MM.1S (cell line): ENCODE measurements around the gene GAS7.

Experiments
- DNase-seq: peaks from one replicate; pipeline ENCODE4 v3.0.0-alpha.2; 2015
- H2AFZ ChIP-seq: fragments of 300-600 bp; sonication (generic); 2 replicates; pipeline ENCODE4 v1.6.0; 2016; ENCODE audit warnings: antibody characterized with exemption, low read length
- H3F3A ChIP-seq: fragments of 300-600 bp; sonication (generic); 2 replicates; pipeline ENCODE4 v1.6.1; 2016; ENCODE audit warnings: mild to moderate bottlenecking, antibody characterized with exemption, low read length, moderate library complexity, mixed read lengths; ENCODE audit not compliant: insufficient read depth
- H3K27ac ChIP-seq: fragments of 300-600 bp; sonication (generic); 2 replicates; pipeline ENCODE4 v1.5.1; 2016; ENCODE audit warnings: mild to moderate bottlenecking, low read length
- H3K27me3 ChIP-seq: fragments of 300-600 bp; sonication (generic); replicated peaks from 2 replicates; pipeline ENCODE4 v1.6.0; 2016; ENCODE audit warnings: low read length; ENCODE audit not compliant: insufficient read depth
- H3K36me3 ChIP-seq: fragments of 300-600 bp; sonication (generic); replicated peaks from 2 replicates; pipeline ENCODE4 v1.6.1; 2016; ENCODE audit warnings: mild to moderate bottlenecking, low read length, mixed read lengths; ENCODE audit not compliant: insufficient read depth
- H3K4me1 ChIP-seq: fragments of 300-600 bp; sonication (generic); 2 replicates; pipeline ENCODE4 v1.6.1; 2016; ENCODE audit warnings: low read length, mixed read lengths
- H3K4me2 ChIP-seq: fragments of 300-600 bp; sonication (generic); 2 replicates; pipeline ENCODE4 v1.6.0; 2016; ENCODE audit warnings: low read depth, low read length
- H3K4me3 ChIP-seq: fragments of 300-600 bp; sonication (generic); 2 replicates; pipeline ENCODE4 v1.5.1; 2016; ENCODE audit warnings: low read length, mixed read lengths
- H3K79me2 ChIP-seq: fragments of 300-600 bp; sonication (generic); 2 replicates; pipeline ENCODE4 v1.6.1; 2016; ENCODE audit warnings: mixed run types, low read length, mixed read lengths
- H3K9ac ChIP-seq: fragments of 300-600 bp; sonication (generic); 2 replicates; pipeline ENCODE4 v1.6.1; 2016; ENCODE audit warnings: low read length, mixed read lengths
- H3K9me2 ChIP-seq: fragments of 300-600 bp; sonication (generic); replicated peaks from 2 replicates; pipeline ENCODE4 v1.6.1; 2016; ENCODE audit warnings: mild to moderate bottlenecking, low read length, mixed read lengths; ENCODE audit not compliant: insufficient read depth
- H3K9me3 ChIP-seq: fragments of 300-600 bp; sonication (generic); replicated peaks from 2 replicates; pipeline ENCODE4 v1.6.1; 2016; ENCODE audit warnings: mild to moderate bottlenecking, low read length, mixed read lengths; ENCODE audit not compliant: insufficient read depth
- H4K20me1 ChIP-seq: fragments of 300-600 bp; sonication (generic); 2 replicates; pipeline ENCODE4 v1.6.1; 2016; ENCODE audit warnings: mild to moderate bottlenecking, low read length, moderate library complexity, mixed read lengths; ENCODE audit not compliant: insufficient read depth
- EZH2 ChIP-seq: fragments of 300-600 bp; sonication (generic); optimal IDR thresholded peaks from 2 replicates; pipeline ENCODE3; 2017; ENCODE audit warnings: low read depth, mild to moderate bottlenecking, antibody characterized with exemption, low read length, mixed read lengths
- EZH2phosphoT487 ChIP-seq: fragments of 300-600 bp; sonication (generic); IDR thresholded peaks from 2 replicates; pipeline ENCODE4 v1.6.1; 2018; ENCODE audit warnings: antibody characterized with exemption, low read length
- TF ChIP-seq, protein P1 (sequence below): fragments of 300-600 bp; sonication (generic); IDR thresholded peaks from 2 replicates; pipeline ENCODE4 v1.5.1; 2016; ENCODE audit warnings: antibody characterized with exemption, low read length, mixed read lengths

GAS7 gene

DNA sequence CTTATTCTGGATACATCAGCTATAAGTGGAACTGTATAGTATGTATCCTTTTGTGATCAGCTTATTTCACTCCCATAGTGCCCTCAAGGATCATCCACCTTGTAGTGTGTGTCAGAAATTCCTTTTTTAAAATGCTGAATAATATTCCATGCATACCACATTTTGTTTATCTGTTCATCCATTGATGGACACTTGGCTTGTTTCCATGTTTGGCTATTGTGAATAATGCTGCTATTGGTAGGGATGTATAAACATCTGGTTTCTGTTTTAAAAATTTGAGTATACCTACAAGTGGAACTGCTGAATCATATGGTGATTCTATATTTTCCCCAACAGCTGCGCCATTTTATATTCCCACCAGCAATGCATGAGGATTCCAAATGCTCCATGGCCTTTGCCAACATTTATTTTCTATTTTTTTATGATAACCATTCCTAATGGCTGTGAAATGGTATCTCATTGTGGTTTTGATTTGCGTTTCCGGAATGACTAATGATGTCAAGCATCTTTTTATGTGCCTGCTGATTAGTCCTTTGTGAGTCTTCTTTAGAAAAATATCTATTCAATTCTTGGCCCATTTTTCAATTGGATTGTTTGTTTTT lies 304.9 kb downstream of the GAS7 start:
- Histone ChIP-seq H3K9me3 (no peaks in the 10 kb centered on the region), H3K4me1 (no peaks in the 10 kb centered on the region), H4K20me1 (no peaks in the 10 kb centered on the region), H3K27ac (no peak overlapping the region), H3F3A (no peaks in the 10 kb centered on the region), H2AFZ (no peak overlapping the region), H3K4me2 (no peak overlapping the region), H3K36me3 (no peaks in the 10 kb centered on the region), H3K9me2 (no peaks in the 10 kb centered on the region), H3K4me3 (no peak overlapping the region), H3K27me3 (no peaks in the 10 kb centered on the region), H3K9ac (no peak overlapping the region), H3K79me2 (no peaks in the 10 kb centered on the region)
- DNase-seq, result no peak
- TF ChIP-seq EZH2phosphoT487 (no peak), EZH2 (no peak)
- TF ChIP-seq, protein P1, sequence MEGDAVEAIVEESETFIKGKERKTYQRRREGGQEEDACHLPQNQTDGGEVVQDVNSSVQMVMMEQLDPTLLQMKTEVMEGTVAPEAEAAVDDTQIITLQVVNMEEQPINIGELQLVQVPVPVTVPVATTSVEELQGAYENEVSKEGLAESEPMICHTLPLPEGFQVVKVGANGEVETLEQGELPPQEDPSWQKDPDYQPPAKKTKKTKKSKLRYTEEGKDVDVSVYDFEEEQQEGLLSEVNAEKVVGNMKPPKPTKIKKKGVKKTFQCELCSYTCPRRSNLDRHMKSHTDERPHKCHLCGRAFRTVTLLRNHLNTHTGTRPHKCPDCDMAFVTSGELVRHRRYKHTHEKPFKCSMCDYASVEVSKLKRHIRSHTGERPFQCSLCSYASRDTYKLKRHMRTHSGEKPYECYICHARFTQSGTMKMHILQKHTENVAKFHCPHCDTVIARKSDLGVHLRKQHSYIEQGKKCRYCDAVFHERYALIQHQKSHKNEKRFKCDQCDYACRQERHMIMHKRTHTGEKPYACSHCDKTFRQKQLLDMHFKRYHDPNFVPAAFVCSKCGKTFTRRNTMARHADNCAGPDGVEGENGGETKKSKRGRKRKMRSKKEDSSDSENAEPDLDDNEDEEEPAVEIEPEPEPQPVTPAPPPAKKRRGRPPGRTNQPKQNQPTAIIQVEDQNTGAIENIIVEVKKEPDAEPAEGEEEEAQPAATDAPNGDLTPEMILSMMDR, result no peak

DNA sequence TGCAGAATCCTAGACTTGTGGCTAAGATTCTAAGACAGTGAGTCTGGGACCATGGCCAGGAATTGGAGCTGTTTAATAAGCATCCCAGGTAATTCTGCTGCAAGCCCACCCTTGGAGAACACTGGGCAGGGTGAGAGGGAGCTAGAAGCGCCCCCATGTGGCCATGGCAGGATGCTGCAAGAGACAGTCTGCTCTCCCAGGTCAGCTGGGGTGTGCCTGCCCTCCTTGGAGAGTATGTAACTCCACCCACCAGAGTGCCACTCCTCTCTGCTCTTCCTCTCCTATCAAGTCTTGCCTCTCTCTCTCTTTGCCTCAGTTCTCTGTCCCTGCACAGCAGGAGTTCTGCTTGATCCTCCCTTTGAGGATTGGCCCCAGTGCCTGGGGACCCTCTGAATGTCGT lies 308.3 kb downstream of the GAS7 start:
- Histone ChIP-seq H3K4me3 (no peak overlapping the region), H3K4me2 (no peak overlapping the region), H3K9ac (no peak overlapping the region), H2AFZ (no peak overlapping the region), H4K20me1 (no peaks in the 10 kb centered on the region), H3K36me3 (no peaks in the 10 kb centered on the region), H3K79me2 (no peaks in the 10 kb centered on the region), H3K9me2 (no peaks in the 10 kb centered on the region), H3F3A (no peaks in the 10 kb centered on the region), H3K4me1 (no peaks in the 10 kb centered on the region), H3K27ac (no peak overlapping the region), H3K27me3 (no peaks in the 10 kb centered on the region), H3K9me3 (no peaks in the 10 kb centered on the region)
- no peak for DNase-seq
- TF ChIP-seq EZH2, result no peak
- TF ChIP-seq, protein P1, result 0 out of 2 replicates have a peak, but pooled peaks have one; percentile 15

GRCh38 chr17:9887508-9887907 lies 310.9 kb downstream of the GAS7 start:
- H3K4me3 ChIP-seq, result no peak overlapping the region
- H2AFZ ChIP-seq, result no peak overlapping the region
- TF ChIP-seq EZH2 (no peak), EZH2phosphoT487 (no peak)
- TF ChIP-seq, protein P1, result no peak
- no peak for DNase-seq
- no peaks in the 10 kb centered on the region for H3K27me3 ChIP-seq
- H3K79me2 ChIP-seq, result no peaks in the 10 kb centered on the region
- no peak overlapping the region for H3K27ac ChIP-seq
- H3K4me2 ChIP-seq, result no peak overlapping the region
- H3K4me1 ChIP-seq, result no peaks in the 10 kb centered on the region
- H3F3A ChIP-seq, result no peaks in the 10 kb centered on the region
- no peak overlapping the region for H3K9ac ChIP-seq
- H3K9me2 ChIP-seq, result no peaks in the 10 kb centered on the region
- no peaks in the 10 kb centered on the region for H4K20me1 ChIP-seq
- H3K9me3 ChIP-seq, result no peaks in the 10 kb centered on the region
- H3K36me3 ChIP-seq, result no peaks in the 10 kb centered on the region
